Fibroblast of pulmonary artery (primary cell): ENCODE data around the gene FKBP1B.
"Not testable (repeated sequence)": the region's sequence is repeated elsewhere in the genome, so short reads cannot be mapped to it uniquely, and the experiment has no call there.

Source experiments
- DNase-seq: peaks from one replicate; pipeline ENCODE4 v3.0.0-alpha.2; 2010; ENCODE audit warnings: low read depth
- H3K4me3 ChIP-seq: replicated peaks from 2 replicates; pipeline ENCODE4 v1.5.1; 2011; ENCODE audit warnings: low read depth, mild to moderate bottlenecking, control low read depth, low read length, moderate library complexity
- CTCF ChIP-seq: IDR thresholded peaks from 2 replicates; pipeline ENCODE4 v1.5.1; 2011; ENCODE audit warnings: mild to moderate bottlenecking, control low read depth, low read length, inconsistent platforms; ENCODE audit errors: missing control alignments

Gene FKBP1B

GRCh38 chr2:24088821-24089359, 39.3 kb downstream of the FKBP1B start:
- no peak overlapping the region for H3K4me3 ChIP-seq
- TF ChIP-seq CTCF, result no peak
- no peak for DNase-seq

GRCh38 chr2:24093270-24093669, 43.7 kb downstream of the FKBP1B start:
- DNase-seq, H3K4me3 ChIP-seq: not testable (repeated sequence)

GRCh38 chr2:24095171-24095677, 45.7 kb downstream of the FKBP1B start:
- DNase-seq, H3K4me3 ChIP-seq: not testable (repeated sequence)

DNA sequence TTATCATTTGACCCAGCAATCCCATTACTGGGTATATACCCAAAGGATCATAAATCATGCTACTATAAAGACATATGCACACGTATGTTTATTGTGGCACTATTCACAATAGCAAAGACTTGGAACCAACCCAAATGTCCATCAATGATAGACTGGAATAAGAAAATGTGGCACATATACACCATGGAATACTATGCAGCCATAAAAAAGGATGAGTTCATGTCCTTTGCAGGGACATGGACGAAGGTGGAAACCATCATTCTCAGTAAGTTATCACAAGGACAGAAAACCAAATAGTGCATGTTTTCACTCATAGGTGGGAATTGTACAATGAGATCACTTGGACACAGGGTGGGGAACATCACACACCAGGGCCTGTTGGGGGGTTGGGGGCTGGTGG, 51.2 kb downstream of the FKBP1B start:
- H3K4me3 ChIP-seq, DNase-seq: not testable (repeated sequence)

GRCh38 chr2:24101992-24102391, 52.5 kb downstream of the FKBP1B start:
- TF ChIP-seq CTCF, result no peak
- DNase-seq, result no peak
- H3K4me3 ChIP-seq, result no peak overlapping the region

GRCh38 chr2:24102677-24103076, 53.1 kb downstream of the FKBP1B start:
- H3K4me3 ChIP-seq, result no peak overlapping the region
- DNase-seq, result no peak
- TF ChIP-seq CTCF, result no peak

DNA sequence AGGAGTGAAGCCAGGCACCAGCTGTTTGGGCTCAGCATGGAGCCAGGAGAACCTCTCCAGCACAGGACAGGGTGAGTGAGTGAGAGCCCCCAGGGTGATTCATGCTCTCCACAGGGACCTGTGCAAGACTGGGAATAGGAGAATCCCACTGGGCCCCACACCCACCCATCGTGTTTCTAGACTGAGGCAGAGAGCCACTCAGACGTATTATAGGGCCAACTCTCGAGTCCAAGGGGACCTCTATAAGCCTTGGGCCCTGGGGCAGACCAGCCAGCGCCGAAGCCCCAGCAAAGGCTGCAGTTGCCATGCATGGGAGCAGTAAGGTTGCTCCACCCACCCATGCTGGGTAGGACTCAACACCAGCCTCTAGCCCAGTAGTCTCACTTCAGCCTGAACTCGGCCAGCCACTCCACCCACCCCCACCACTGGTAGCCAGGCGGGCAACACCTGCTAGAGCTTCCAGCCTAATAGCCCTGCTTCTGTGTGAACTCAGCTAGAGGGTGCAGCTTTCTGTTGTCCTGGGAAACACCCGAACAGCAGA, 54.6 kb downstream of the FKBP1B start:
- TF ChIP-seq CTCF, result no peak
- DNase-seq, result no peak
- H3K4me3 ChIP-seq, result no peak overlapping the region

- no peak overlapping the region for H3K4me3 ChIP-seq
- TF ChIP-seq CTCF, result no peak
- no peak for DNase-seq
These were observed 55.4 kb downstream of the FKBP1B start for GRCh38 chr2:24104906-24105305.
